ENCODE measurements around the gene UVRAG. TPM values are rescaled to one million over a fixed set of nuclear protein-coding genes. Genes with fewer than 3 reads are reported as not detected.

Gene UVRAG
- total and polyA plus RNA-seq, 2 donors (not counting 1 experiment from before 2014, with no cell fraction given), result 37.7 to 94.1 TPM

- Mint-ChIP-seq H3K9me3 (ENCODE audit: insufficient read depth) (peaks cover 6% of the 10 kb centered on the region), H3K27me3 (no peaks in the 10 kb centered on the region), H3K27ac (no peak overlapping the region), H3K4me3 (no peak overlapping the region), H3K4me1 (no peaks in the 10 kb centered on the region)
- Histone ChIP-seq H3K27me3 (replicated peaks in 1 of 4; ENCODE audit: control extremely low read depth in 1 of 4, control insufficient read depth in 3 of 4, insufficient read depth in 4 of 4, low read length in 3 of 4) (no peaks in the 10 kb centered on the region), H3K4me1 (ENCODE audit: control insufficient read depth in 2 of 2, insufficient read depth in 2 of 2, low read length in 2 of 2) (no peaks in the 10 kb centered on the region), H2AFZ (ENCODE audit: insufficient read depth, low read depth, low read length, poor library complexity, severe bottlenecking) (no peak overlapping the region), H3K4me3 (ENCODE audit: control extremely low read depth in 1 of 5, extremely low read depth in 1 of 5, insufficient read depth in 1 of 5, low read depth in 2 of 5, low read length in 4 of 5) (no peak overlapping the region), H3K4me2 (replicated peaks; ENCODE audit: low read depth, low read length, poor library complexity, severe bottlenecking) (no peak overlapping the region), H3K9me3 (ENCODE audit: control extremely low read depth in 1 of 3, control insufficient read depth in 2 of 3, insufficient read depth in 1 of 3, low read length in 2 of 3) (peaks cover 1 to 4% (median 4%) of the 10 kb centered on the region in 3 donors), H4K20me1 (ENCODE audit: control insufficient read depth, insufficient read depth, low read length, poor library complexity, severe bottlenecking) (no peaks in the 10 kb centered on the region), H3K9ac (ENCODE audit: low read length) (no peak overlapping the region), H3K36me3 (replicated peaks in 1 of 2; ENCODE audit: control extremely low read depth in 1 of 2, control insufficient read depth in 1 of 2, extremely low read depth in 1 of 2, insufficient read depth in 2 of 2, low read length in 1 of 2) (peaks cover 9 to 19% of the 10 kb centered on the region in 2 experiments), H3K27ac (ENCODE audit: low read length in 2 of 2) (no peak overlapping the region), H3K79me2 (ENCODE audit: control insufficient read depth, insufficient read depth, low read length) (peaks cover 36% of the 10 kb centered on the region)
- ChIA-PET POLR2A (no interaction called here), CTCF (no interaction called here)
- 100% methylated on average over 3 of the region's 6 CpGs for WGBS (ENCODE audit: insufficient coverage)
- ATAC-seq (ENCODE audit: low read depth) (no peak), DNase-seq (no peak)
- TF ChIP-seq EZH2 (IDR thresholded peaks at IDR 0.05; ENCODE audit: borderline replicate concordance, insufficient read depth, low read depth, low read length, poor library complexity, severe bottlenecking) (no peak), CTCF (IDR thresholded peaks at IDR 0.05) (no peak)
- intact Hi-C loops (cut with micrococcal nuclease), result no loop called here
These were observed 272.7 kb downstream of the UVRAG start for GRCh38 chr11:76087749-76088148.

GRCh38 chr11:76088511-76088910, 273.5 kb downstream of the UVRAG start:
- Histone ChIP-seq H4K20me1 (ENCODE audit: control insufficient read depth, insufficient read depth, low read length, poor library complexity, severe bottlenecking) (no peaks in the 10 kb centered on the region), H3K79me2 (ENCODE audit: control insufficient read depth, insufficient read depth, low read length) (peaks cover 34% of the 10 kb centered on the region), H3K36me3 (replicated peaks in 1 of 2; ENCODE audit: control extremely low read depth in 1 of 2, control insufficient read depth in 1 of 2, extremely low read depth in 1 of 2, insufficient read depth in 2 of 2, low read length in 1 of 2) (peaks cover 9 to 19% of the 10 kb centered on the region in 2 experiments), H3K4me2 (replicated peaks; ENCODE audit: low read depth, low read length, poor library complexity, severe bottlenecking) (no peak overlapping the region), H3K27ac (ENCODE audit: low read length in 2 of 2) (no peak overlapping the region), H2AFZ (ENCODE audit: insufficient read depth, low read depth, low read length, poor library complexity, severe bottlenecking) (no peak overlapping the region), H3K9ac (ENCODE audit: low read length) (no peak overlapping the region), H3K27me3 (replicated peaks in 1 of 4; ENCODE audit: control extremely low read depth in 1 of 4, control insufficient read depth in 3 of 4, insufficient read depth in 4 of 4, low read length in 3 of 4) (no peaks in the 10 kb centered on the region), H3K4me3 (ENCODE audit: control extremely low read depth in 1 of 5, extremely low read depth in 1 of 5, insufficient read depth in 1 of 5, low read depth in 2 of 5, low read length in 4 of 5) (no peak overlapping the region), H3K4me1 (ENCODE audit: control insufficient read depth in 2 of 2, insufficient read depth in 2 of 2, low read length in 2 of 2) (no peaks in the 10 kb centered on the region), H3K9me3 (ENCODE audit: control extremely low read depth in 1 of 3, control insufficient read depth in 2 of 3, insufficient read depth in 1 of 3, low read length in 2 of 3) (peaks cover 1 to 4% (median 4%) of the 10 kb centered on the region in 3 donors)
- CTCF ChIA-PET, result interaction anchor here (0.7 kb wide), 1 partner anchor 138 kb away, joined by 3 read pairs; no protein-coding TSS in a partner anchor
- intact Hi-C loops (cut with micrococcal nuclease), result no loop called here
- DNase-seq (no peak), ATAC-seq (ENCODE audit: low read depth) (no peak)
- Mint-ChIP-seq H3K27ac (no peak overlapping the region), H3K4me1 (peaks cover 5% of the 10 kb centered on the region), H3K4me3 (no peak overlapping the region), H3K9me3 (ENCODE audit: insufficient read depth) (peaks cover 6% of the 10 kb centered on the region), H3K27me3 (no peaks in the 10 kb centered on the region)
- WGBS (ENCODE audit: insufficient coverage), result 88% methylated on average over 2 of the region's 3 CpGs
- POLR2A ChIA-PET, result interaction anchor here (0.7 kb wide), 1 partner anchor 571 kb away, joined by 5 read pairs; no protein-coding TSS in a partner anchor
- TF ChIP-seq EZH2 (IDR thresholded peaks at IDR 0.05; ENCODE audit: borderline replicate concordance, insufficient read depth, low read depth, low read length, poor library complexity, severe bottlenecking) (no peak), CTCF (IDR thresholded peaks at IDR 0.05) (no peak)
